Anterior cingulate cortex (tissue), 58 donors: Measurements from ENCODE around the gene EML6.
"Not testable (repeated sequence)": the region's sequence is repeated elsewhere in the genome, so short reads cannot be mapped to it uniquely, and the experiment has no call there.

Source experiments
- DNase-seq, 58 donors: peaks; one replicate each; lab custom pipeline; 2025; lab: John Stamatoyannopoulos, UW

EML6 gene

GRCh38 chr2:54723131-54723995, at the start of gene EML6:
Gene EML6 (plus strand): TSS chr2:54723662. CDS start chr2:54725062, 1,400 bp downstream.
- DNase-seq = peak; percentile 71 to 100 (median 98)

GRCh38 chr2:54675281-54675680, 48.2 kb upstream of the EML6 start:
- DNase-seq = no peak

- DNase-seq = no peak
Measured at GRCh38 chr2:54675738-54676137, 47.7 kb upstream of the EML6 start.

- no peak for DNase-seq
Measured at GRCh38 chr2:54676656-54677055, 46.8 kb upstream of the EML6 start.

GRCh38 chr2:54677476-54678265, 45.8 kb upstream of the EML6 start:
- DNase-seq = no peak

GRCh38 chr2:54678719-54679118, 44.7 kb upstream of the EML6 start:
- DNase-seq = no peak

GRCh38 chr2:54680397-54681041, 42.9 kb upstream of the EML6 start:
- DNase-seq = no peak

- no peak for DNase-seq
Measured at GRCh38 chr2:54681416-54681815, 42.0 kb upstream of the EML6 start.

GRCh38 chr2:54683596-54683995, 39.9 kb upstream of the EML6 start:
- no peak for DNase-seq

GRCh38 chr2:54685263-54685775, 38.1 kb upstream of the EML6 start:
- no peak for DNase-seq

GRCh38 chr2:54687595-54688152, 35.8 kb upstream of the EML6 start:
- no peak for DNase-seq

GRCh38 chr2:54691445-54692135, 31.9 kb upstream of the EML6 start:
- no peak for DNase-seq

GRCh38 chr2:54692556-54692955, 30.9 kb upstream of the EML6 start:
- DNase-seq = no peak

- no peak for DNase-seq
Measured at GRCh38 chr2:54695378-54695777, 28.1 kb upstream of the EML6 start.

- no peak for DNase-seq
Measured at GRCh38 chr2:54697934-54698333, 25.5 kb upstream of the EML6 start.

GRCh38 chr2:54698926-54699325, 24.5 kb upstream of the EML6 start:
- DNase-seq = not testable (repeated sequence)

- no peak for DNase-seq
Measured at GRCh38 chr2:54699665-54700064, 23.8 kb upstream of the EML6 start.

GRCh38 chr2:54701029-54701428, 22.4 kb upstream of the EML6 start:
- no peak for DNase-seq

GRCh38 chr2:54704238-54704637, 19.2 kb upstream of the EML6 start:
- DNase-seq = no peak
